ENCODE measurements around the gene ZFP69B.

The ZFP69B gene

GRCh38 chr1:40449684-40450494 is at the start of gene ZFP69B (continued):
- TF ChIP-seq BCL6B (tag by site-specific recombination; IDR thresholded peaks at IDR 0.05) (no peak), ZNF610 (tag by site-specific recombination; IDR thresholded peaks at IDR 0.05; ENCODE audit: borderline replicate concordance) (peak; percentile 93; the same call in 1 of the 2 replicates), ZNF501 (tag by site-specific recombination; IDR thresholded peaks at IDR 0.05) (0 out of 2 replicates have a peak, but pooled peaks have one; percentile 29), ZBTB20 (tag by site-specific recombination; IDR thresholded peaks at IDR 0.05) (peak; percentile 97), GLI2 (tag by site-specific recombination; IDR thresholded peaks at IDR 0.05; ENCODE audit: borderline replicate concordance, low read depth) (no peak), ZNF184 (tag by site-specific recombination; IDR thresholded peaks at IDR 0.05) (0 out of 2 replicates have a peak, but pooled peaks have one; percentile 57)

- Histone ChIP-seq H3K9me3 (ENCODE audit: control insufficient read depth, insufficient read depth, low read depth, low read length) (no peaks in the 10 kb centered on the region), H3K4me3 (ENCODE audit: low read depth, low read length) (no peak overlapping the region), H3K27ac (ENCODE audit: extremely low read depth, low read depth, low read length) (no peak overlapping the region), H3K36me3 (ENCODE audit: control insufficient read depth in 2 of 2, insufficient read depth in 1 of 2, low read length in 2 of 2) (no peaks in the 10 kb centered on the region), H3K4me1 (ENCODE audit: control insufficient read depth, insufficient read depth, low read length) (peaks cover 6% of the 10 kb centered on the region; the same call in 1 of the 2 replicates)
- ChIA-PET CTCF (interaction anchor here (1.0 to 2.6 kb wide), 4 partner anchors 17 to 257 kb away, joined by 3 to 8 read pairs (median 6); no protein-coding TSS in a partner anchor), POLR2A (no interaction called here)
- no peak for TF ChIP-seq ZNF555 (tag by site-specific recombination; conservative IDR thresholded peaks at IDR 0.05)
- no peak for TF ChIP-seq GLI4 (tag by site-specific recombination; IDR thresholded peaks at IDR 0.05)
- TF ChIP-seq MZF1 (tag by site-specific recombination; IDR thresholded peaks at IDR 0.05; ENCODE audit: borderline replicate concordance), result no peak
- TF ChIP-seq ZNF701 (tag by site-specific recombination; IDR thresholded peaks at IDR 0.05), result no peak
- no peak for TF ChIP-seq ZNF664 (tag by site-specific recombination; IDR thresholded peaks at IDR 0.05)
- no peak for TF ChIP-seq ELK4 (IDR thresholded peaks at IDR 0.05; ENCODE audit: borderline replicate concordance, low read depth, low read length)
- no peak for TF ChIP-seq ZNF19 (tag by site-specific recombination; IDR thresholded peaks at IDR 0.05; ENCODE audit: low read depth)
- TF ChIP-seq SCRT1 (tag by site-specific recombination; IDR thresholded peaks at IDR 0.05; ENCODE audit: borderline replicate concordance), result 0 out of 2 replicates have a peak, but pooled peaks have one; percentile 18
- TF ChIP-seq SCRT2 (tag by site-specific recombination; IDR thresholded peaks at IDR 0.05), result peak; percentile 86
- no peak for TF ChIP-seq ZNF473 (tag by site-specific recombination; IDR thresholded peaks at IDR 0.05)
- TF ChIP-seq ZNF404 (tag by site-specific recombination; IDR thresholded peaks at IDR 0.05), result no peak
- no peak for TF ChIP-seq HOXC10 (CRISPR knock-in tag; IDR thresholded peaks at IDR 0.05)
Observed at GRCh38 chr1:40401473-40402201, 48.6 kb upstream of the ZFP69B start.
